ENCODE measurements around the gene RUNX1.
A peak's percentile ranks its signal among the peaks of the same experiment; 100 is the strongest.

The RUNX1 gene

GRCh38 chr21:34841154-34841553 is 207.9 kb downstream of the RUNX1 start:
- no peak for DNase-seq

- no peak for DNase-seq
These were observed 208.4 kb downstream of the RUNX1 start for GRCh38 chr21:34840693-34841092.

- no peak for DNase-seq
These were observed 209.9 kb downstream of the RUNX1 start for GRCh38 chr21:34838956-34839820.

- no peak for DNase-seq
These were observed 212.1 kb downstream of the RUNX1 start for GRCh38 chr21:34836933-34837505.

DNA sequence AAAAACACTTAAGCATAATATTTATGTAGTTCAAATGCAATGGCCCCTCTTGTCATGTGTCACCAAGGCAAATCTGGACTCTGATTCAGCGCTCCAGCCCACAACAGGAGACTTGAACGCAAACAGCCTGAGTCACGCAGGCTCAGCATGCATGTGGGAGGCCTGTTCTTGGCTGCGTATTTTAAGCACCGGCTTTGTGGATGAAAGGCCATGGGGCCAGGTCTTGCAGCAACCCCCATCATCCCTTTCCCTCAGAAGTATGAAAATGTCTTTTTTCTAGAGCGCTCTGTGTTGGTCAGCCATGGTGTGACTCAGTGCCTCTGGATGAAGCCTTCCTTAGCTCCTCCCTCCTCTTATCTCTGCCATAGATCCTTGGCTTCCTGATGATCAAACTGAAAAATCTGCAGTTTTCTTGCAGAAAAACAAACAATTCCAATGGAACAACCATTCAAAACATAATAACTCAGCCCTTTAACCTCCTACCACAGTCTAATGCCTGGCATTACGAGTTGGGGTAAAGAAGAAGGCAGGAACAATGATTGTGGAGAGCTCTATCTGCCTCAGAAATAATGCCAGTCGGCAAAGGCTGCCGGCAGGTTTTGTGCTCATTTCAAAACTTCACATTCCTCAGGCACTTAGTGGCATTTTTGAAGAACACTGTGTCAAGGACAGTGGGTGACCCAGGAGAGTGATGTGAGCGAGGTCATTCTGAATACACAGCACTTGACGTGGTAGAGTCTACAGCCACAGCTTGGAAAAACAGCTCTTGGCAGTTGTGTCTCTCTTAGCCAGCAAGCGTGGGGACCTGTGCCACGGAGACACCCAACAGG is 212.8 kb downstream of the RUNX1 start:
- DNase-seq = peak; percentile 61

DNA sequence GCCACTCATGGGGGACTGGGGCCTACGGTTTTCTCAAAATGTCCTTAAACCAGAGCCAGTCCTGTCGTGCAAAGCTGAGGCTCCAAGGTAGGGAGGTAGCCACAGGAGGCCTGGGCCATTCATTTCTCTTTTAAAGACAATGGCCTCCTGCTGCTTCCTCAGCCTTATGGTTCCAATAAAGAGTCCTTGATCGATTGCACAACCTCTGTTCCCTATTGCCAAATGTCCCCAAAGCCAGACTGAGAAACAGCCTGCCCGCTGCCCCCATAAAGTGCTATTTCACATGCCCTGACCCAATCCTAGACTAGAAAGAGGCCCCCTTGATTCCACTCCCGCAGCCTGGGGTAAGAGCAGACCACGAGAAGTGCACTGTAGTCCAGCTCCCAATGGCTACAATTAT is 213.6 kb downstream of the RUNX1 start:
- peak; percentile 83 for DNase-seq

DNA sequence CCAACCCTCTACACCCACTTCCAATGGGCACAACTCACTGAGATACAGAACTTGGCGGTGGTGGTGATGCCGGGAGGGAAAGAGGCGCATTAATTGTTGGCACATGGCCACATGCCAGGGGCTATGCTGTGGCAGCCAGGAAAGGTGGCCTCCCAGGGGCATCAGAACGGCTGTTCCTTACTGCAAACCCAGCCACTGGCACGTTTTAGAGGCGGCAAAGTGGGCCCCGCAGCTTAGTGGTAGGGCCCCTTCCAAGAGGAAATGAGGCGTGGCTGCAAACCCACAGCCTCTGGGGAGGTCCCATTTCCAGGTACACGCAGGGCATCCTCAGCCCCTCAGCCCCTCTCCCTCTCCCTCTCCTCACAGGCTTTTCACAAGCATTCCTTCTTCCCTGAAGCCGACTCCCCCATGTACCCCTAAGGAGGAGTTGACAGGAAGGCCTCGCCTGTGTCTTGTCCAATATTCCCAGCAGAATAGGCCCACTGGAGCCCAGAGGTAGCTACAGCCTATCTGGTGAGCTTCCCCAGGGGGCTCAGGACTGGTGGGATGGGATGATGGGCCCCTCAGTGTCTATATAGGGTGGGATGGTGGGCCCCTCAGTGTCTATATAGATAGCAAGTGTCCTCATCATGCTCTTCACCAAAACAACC is 214.1 kb downstream of the RUNX1 start:
- no peak for DNase-seq

DNA sequence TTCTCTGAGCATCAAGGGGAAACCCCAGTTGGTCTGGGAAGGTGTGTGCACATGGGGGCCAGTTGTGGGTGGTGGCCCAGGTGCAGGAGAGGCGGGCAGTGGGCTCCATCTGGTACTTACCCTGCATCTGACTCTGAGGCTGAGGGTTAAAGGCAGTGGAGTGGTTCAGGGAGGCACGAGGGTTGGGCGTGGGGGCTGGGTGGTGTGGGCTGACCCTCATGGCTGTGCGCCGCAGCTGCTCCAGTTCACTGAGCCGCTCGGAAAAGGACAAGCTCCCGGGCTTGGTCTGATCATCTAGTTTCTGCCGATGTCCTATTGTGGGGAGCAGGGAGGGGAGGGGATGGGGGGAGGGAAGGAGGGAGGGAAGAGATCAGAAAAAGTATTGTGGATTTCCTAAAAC is 214.8 kb downstream of the RUNX1 start:
- DNase-seq = no peak

DNA sequence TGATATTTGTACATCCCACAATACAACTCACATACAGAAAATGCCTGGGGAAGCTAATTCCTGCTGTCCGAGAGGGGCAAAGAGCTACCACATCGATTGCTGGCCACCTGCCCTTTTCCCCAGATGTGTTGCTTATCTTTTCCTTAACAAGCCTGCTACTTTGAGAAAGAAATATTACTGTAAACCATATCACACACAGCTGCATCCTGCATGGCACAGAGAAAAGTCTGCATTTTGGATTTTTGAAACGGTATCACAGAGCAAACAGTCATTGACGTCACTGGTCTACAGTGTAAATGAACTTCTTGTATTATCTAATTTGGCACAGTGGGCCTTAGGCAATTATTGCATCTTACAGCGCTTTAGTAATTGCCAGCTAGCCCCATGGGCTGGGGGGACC is 215.6 kb downstream of the RUNX1 start:
- DNase-seq = no peak

DNA sequence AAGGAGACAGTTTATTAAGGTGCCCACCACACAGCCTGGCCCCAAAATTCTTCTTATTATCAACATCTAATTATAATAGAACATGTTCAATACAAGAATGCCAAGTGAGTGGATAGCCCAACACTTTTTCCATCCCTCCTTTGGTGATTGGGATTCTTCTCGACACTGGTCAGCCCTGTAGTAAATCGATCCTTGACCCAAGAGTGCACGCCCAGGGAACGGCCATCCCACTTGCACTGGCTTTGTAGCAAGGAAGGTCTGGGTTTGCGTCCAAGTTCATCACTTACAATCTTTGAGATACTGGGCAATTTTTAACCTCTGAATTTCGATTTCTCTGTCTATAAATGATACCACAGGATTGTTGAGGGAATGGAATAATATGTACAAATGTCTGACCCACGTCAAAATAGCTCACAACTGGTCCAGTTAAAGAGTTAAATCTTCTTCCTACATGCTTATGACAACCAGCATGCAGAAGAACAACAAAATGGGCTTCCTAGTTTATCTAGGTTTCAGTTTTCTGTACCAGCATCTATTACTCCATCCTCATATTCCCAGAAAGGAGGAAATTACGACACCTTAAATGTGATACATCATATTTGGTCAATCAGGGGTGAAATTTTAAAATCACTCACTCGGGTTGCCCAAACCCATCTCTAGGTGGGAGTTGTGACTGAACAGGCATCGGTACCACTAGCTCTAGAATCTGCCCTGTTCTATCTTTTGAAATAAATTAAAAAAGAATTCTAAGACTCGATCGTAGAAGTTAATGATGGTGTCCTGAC is 218.5 kb downstream of the RUNX1 start:
- no peak for DNase-seq

GRCh38 chr21:34827445-34828235 is 221.5 kb downstream of the RUNX1 start:
- no peak for DNase-seq

GRCh38 chr21:34826836-34827235 is 222.3 kb downstream of the RUNX1 start:
- no peak for DNase-seq

DNA sequence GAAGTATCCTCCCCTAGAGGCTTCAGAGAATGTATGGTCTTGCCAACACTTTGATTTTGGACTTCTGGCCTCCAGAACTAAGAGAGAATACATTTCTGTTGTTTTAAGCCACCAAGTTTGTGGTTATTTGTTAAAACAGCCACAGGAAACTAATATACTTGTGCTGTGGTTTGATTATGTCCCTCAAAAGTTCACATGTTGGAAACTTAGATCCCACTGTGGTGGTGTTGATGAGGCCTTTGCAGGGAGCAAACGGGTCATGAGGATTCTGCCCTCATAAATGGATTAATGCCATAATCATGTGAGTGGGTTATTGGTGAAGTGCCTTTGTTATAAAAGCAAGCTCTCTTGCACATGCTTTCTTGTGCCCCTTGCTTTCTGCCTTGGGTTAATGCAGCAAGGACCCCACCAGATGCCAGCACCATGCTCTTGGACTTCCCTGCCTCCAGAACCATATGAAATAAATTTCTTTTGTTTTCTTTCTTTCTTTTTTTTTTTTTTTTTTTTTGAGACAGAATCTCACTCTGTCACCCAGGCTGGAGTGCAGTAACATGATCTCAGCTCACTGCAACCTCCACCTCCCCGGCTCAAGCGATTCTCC is 223.1 kb downstream of the RUNX1 start:
- no peak for DNase-seq

GRCh38 chr21:34825101-34825500 is 224.0 kb downstream of the RUNX1 start:
- no peak for DNase-seq

GRCh38 chr21:34824314-34824713 is 224.8 kb downstream of the RUNX1 start:
- DNase-seq = no peak

DNA sequence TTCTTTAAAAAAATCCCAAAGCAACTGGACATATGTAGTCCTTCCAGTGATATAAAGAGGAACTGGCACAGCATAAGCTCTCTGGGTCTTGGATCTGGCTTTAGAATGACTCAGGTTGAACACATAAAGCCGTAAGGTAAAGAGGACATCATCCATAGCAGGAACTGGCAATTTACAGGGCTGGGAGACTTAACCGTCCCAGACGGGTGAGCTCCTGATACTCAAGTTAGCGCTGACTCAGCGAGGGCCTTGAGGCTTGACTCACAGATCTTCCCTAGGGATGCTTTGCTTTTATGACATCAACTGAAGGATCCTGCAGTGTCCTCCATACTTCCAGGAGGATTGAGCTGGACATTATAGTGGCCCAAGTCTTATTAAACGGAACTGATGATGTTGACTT is 226.2 kb downstream of the RUNX1 start:
- no peak for DNase-seq

DNA sequence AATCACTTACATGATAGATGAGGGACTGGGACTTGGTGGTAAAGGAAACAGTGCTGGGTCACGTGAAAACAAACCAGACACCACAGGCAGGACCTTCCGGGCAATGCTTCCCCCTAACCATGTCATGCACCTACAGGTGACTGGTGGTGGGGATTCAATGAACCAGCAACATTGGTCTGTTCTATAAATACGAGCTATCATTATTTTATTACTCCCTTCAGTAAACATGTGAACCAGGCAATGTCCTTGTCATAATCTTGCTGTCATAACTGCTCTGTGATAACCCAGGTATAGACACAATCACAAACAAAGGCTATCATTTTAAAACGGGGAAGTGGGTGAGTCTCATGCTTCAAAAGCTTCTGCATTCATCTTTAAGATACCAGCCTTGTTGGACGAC is 226.9 kb downstream of the RUNX1 start:
- DNase-seq = no peak

DNA sequence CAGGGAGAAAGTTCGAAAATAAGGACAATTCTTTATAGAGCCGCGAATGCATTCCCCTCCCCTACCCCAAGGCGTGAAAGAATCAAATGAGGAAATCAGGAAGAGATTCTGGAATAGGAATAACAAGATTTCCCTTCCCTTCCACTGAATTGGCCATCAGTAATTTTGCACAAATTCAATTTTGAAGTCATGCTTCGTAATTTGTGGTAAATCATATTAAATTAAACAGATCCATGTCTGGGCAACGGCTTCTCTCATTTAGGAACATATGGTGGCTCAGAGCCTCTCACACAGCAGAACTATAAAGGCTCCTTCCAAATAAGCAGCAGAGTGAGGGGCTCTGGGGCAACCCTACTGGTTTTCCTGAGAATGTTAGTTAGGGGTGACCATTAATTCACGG is 227.4 kb downstream of the RUNX1 start:
- no peak for DNase-seq

- DNase-seq = no peak
These were observed 229.1 kb downstream of the RUNX1 start for GRCh38 chr21:34820051-34820450.

- DNase-seq = no peak
These were observed 229.6 kb downstream of the RUNX1 start for GRCh38 chr21:34819357-34819999.

All from SIG-M5 (cell line).